Right lobe of liver (tissue), 6 donors: ENCODE results near the gene ENPP7. TPM values are rescaled to one million over a fixed set of nuclear protein-coding genes. Genes with fewer than 3 reads are reported as not detected.
"Not testable (repeated sequence)": the region's sequence is repeated elsewhere in the genome, so short reads cannot be mapped to it uniquely, and the experiment has no call there.

Source experiments
- ATAC-seq, 4 donors: fragments of 200-7000 bp; cut with Tn5 transposase; one replicate each; pipeline ENCODE4 v1.9.1; 2020; ENCODE audit warnings: mild to moderate bottlenecking in 4 of 4, moderate library complexity in 4 of 4
- DNase-seq, 3 donors: peaks; one replicate each; pipeline ENCODE4 v3.0.0-alpha.2; 2020
- H3K27ac ChIP-seq, 3 donors: fragments of 200-600 bp; one replicate each; pipeline ENCODE4 v1.8.0; 2022
- H3K27me3 ChIP-seq, 2 donors: fragments of 200-600 bp; one replicate each; pipeline ENCODE4 v1.8.0; 2022
- H3K36me3 ChIP-seq, 4 donors: fragments of 200-600 bp; sonication (generic) in 1 of 4; one replicate each; pipeline versions ENCODE4 v1.5.1 to v1.8.0; 2017 to 2022; ENCODE audit warnings: control low read depth in 1 of 4
- H3K4me1 ChIP-seq, 4 donors: fragments of 200-600 bp; sonication (generic) in 1 of 4; one replicate each; pipeline versions ENCODE4 v1.5.1 to v1.8.0; 2017 to 2022; ENCODE audit warnings: control low read depth in 1 of 4
- H3K4me3 ChIP-seq, 3 donors: fragments of 200-600 bp; one replicate each; pipeline ENCODE4 v1.8.0; 2022
- H3K9me3 ChIP-seq, 4 donors: fragments of 200-600 bp; sonication (generic) in 1 of 4; one replicate each; pipeline versions ENCODE4 v1.5.1 to v1.8.0; 2017 to 2022; ENCODE audit warnings: control low read depth in 1 of 4
- CTCF ChIP-seq, 4 donors: fragments of 200-600 bp in 3 of 4; fragments of 450-650 bp in 1 of 4; IDR thresholded peaks; one replicate each; pipeline versions ENCODE4 v1.5.1 to v1.8.0; 2016 to 2022; ENCODE audit warnings: antibody characterized with exemption in 4 of 4, mild to moderate bottlenecking in 2 of 4
- POLR2A ChIP-seq: fragments of 450-650 bp; IDR thresholded peaks from one replicate; pipeline ENCODE4 v1.6.1; 2017; ENCODE audit warnings: antibody characterized with exemption, mild to moderate bottlenecking
- WGBS: methylation state at CpG from one replicate; pipeline ENCODE4 v1.1.6; 2018; ENCODE audit warnings: low coverage, low lambda C conversion rate; ENCODE audit not compliant: insufficient coverage; ENCODE audit errors: missing lambda C conversion rate; 5-methylcytosine and 5-hydroxymethylcytosine counted together
- intact Hi-C, 2 donors: fragments of 100-400 bp; cut with DNase I; formaldehyde crosslinking; loops; one replicate each; pipeline versions ENCODE4 v1.11.2 to v1.14.1; 2022
- total RNA-seq, 6 experiments: library from RNA; depleted of rRNA in 2 of 6; stranded (reverse); fragments of >200 nt in 2 of 6; fragmentation: NEBNext Ultra II Directional in 3 of 6; extraction: Animal tissue kit (Norgen Biotek cat#: 25700) in 3 of 6; gene quantifications; one replicate each; pipeline versions ENCODE4 v1.1.0 to v1.2.4, GENCODE V29; 2016 to 2023
- donor health status: DM: no; HTN: yes; CAD: no.
- donor health status: DM: no; HTN: no; CAD: no.
- donor health status: DM: no; HTN: no; CAD: no.
- donor health status: DM: no; HTN: yes; CAD: no.
- donor health status: DM: no; HTN: yes; CAD: no.

The ENPP7 gene
- total RNA-seq, 6 experiments from 2014 or later, result 3.4 to 43.2 (median 17.8) TPM

GRCh38 chr17:79750650-79751545 lies 20.2 kb downstream of the ENPP7 start:
- TF ChIP-seq POLR2A, result no peak
- TF ChIP-seq CTCF (IDR thresholded peaks at IDR 0.05), result no peak
- H3K36me3 ChIP-seq, result no peaks in the 10 kb centered on the region
- no peak overlapping the region for H3K27ac ChIP-seq
- peaks cover 0 to 43% of the 10 kb centered on the region in 2 donors for H3K27me3 ChIP-seq
- DNase-seq (no peak), ATAC-seq (no peak)
- H3K4me1 ChIP-seq, result peaks cover 0 to 10% (median 0%) of the 10 kb centered on the region in 4 donors
- 69% methylated on average over 13 of the region's 13 CpGs for WGBS
- H3K9me3 ChIP-seq, result no peaks in the 10 kb centered on the region
- intact Hi-C loops, result no loop called here
- H3K4me3 ChIP-seq, result no peak overlapping the region

- ATAC-seq (no peak), DNase-seq (peak in 2 of 3 donors; percentile 13 to 24)
- Histone ChIP-seq H3K9me3 (no peaks in the 10 kb centered on the region), H3K36me3 (no peaks in the 10 kb centered on the region), H3K27ac (no peak overlapping the region), H3K4me1 (no peaks in the 10 kb centered on the region), H3K27me3 (peaks cover 0 to 35% of the 10 kb centered on the region in 2 donors), H3K4me3 (no peak overlapping the region)
- intact Hi-C loops, result no loop called here
- TF ChIP-seq CTCF (IDR thresholded peaks at IDR 0.05) (no peak), POLR2A (no peak)
- WGBS, result 65% methylated on average over 13 of the region's 13 CpGs
Observed at GRCh38 chr17:79752175-79752574, 21.4 kb downstream of the ENPP7 start.

- no peaks in the 10 kb centered on the region for H3K9me3 ChIP-seq
- TF ChIP-seq CTCF (IDR thresholded peaks at IDR 0.05), result no peak
- TF ChIP-seq POLR2A, result no peak
- no peaks in the 10 kb centered on the region for H3K4me1 ChIP-seq
- 64% methylated on average over 11 of the region's 12 CpGs for WGBS
- DNase-seq, result peak in 1 of 3 donors; percentile 7
- intact Hi-C loops, result no loop called here
- H3K36me3 ChIP-seq, result no peaks in the 10 kb centered on the region
- no peak overlapping the region for H3K4me3 ChIP-seq
- H3K27me3 ChIP-seq, result peaks cover 0 to 13% of the 10 kb centered on the region in 2 donors
- ATAC-seq, result no peak
- H3K27ac ChIP-seq, result no peak overlapping the region
Observed at GRCh38 chr17:79754370-79754769, 23.6 kb downstream of the ENPP7 start.

GRCh38 chr17:79754903-79755302 lies 24.2 kb downstream of the ENPP7 start:
- H3K9me3 ChIP-seq, H3K4me3 ChIP-seq, ATAC-seq, H3K4me1 ChIP-seq, H3K27ac ChIP-seq, H3K36me3 ChIP-seq, intact Hi-C loops: not testable (repeated sequence)
- H3K27me3 ChIP-seq, result peaks cover 0 to 12% of the 10 kb centered on the region in 2 donors
- WGBS, result 91% methylated on average over 6 of the region's 9 CpGs
- DNase-seq, result peak in 1 of 3 donors; percentile 24

- ATAC-seq, result no peak
- Histone ChIP-seq H3K9me3 (no peaks in the 10 kb centered on the region), H3K27me3 (peaks cover 0 to 11% of the 10 kb centered on the region in 2 donors), H3K4me1 (no peaks in the 10 kb centered on the region), H3K36me3 (no peaks in the 10 kb centered on the region), H3K4me3 (no peak overlapping the region), H3K27ac (no peak overlapping the region)
- intact Hi-C loops, result no loop called here
- DNase-seq, result peak in 1 of 3 donors; percentile 22
- WGBS, result 57% methylated on average over 6 of the region's 14 CpGs
- no peak for TF ChIP-seq POLR2A
- TF ChIP-seq CTCF (IDR thresholded peaks at IDR 0.05), result no peak
Observed at GRCh38 chr17:79755591-79755990, 24.8 kb downstream of the ENPP7 start.
